ENCODE measurements around the gene KERA.

The KERA gene, protein sequence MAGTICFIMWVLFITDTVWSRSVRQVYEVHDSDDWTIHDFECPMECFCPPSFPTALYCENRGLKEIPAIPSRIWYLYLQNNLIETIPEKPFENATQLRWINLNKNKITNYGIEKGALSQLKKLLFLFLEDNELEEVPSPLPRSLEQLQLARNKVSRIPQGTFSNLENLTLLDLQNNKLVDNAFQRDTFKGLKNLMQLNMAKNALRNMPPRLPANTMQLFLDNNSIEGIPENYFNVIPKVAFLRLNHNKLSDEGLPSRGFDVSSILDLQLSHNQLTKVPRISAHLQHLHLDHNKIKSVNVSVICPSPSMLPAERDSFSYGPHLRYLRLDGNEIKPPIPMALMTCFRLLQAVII

GRCh38 chr12:91057368-91058165 is at the start of gene KERA:
Gene KERA (minus strand): TSS chr12:91058024. CDS start chr12:91056281, 1,743 bp downstream.
- POLR2A ChIA-PET, result no interaction called here

GRCh38 chr12:91106283-91106682 is 48.5 kb upstream of the KERA start:
- DNase-seq (ENCODE audit: extremely low spot score), result no peak
- CTCF ChIA-PET, result interaction anchor here (1.7 kb wide), 1 partner anchor 127 kb away, joined by 5 read pairs; no protein-coding TSS in a partner anchor
- TF ChIP-seq, protein P1, sequence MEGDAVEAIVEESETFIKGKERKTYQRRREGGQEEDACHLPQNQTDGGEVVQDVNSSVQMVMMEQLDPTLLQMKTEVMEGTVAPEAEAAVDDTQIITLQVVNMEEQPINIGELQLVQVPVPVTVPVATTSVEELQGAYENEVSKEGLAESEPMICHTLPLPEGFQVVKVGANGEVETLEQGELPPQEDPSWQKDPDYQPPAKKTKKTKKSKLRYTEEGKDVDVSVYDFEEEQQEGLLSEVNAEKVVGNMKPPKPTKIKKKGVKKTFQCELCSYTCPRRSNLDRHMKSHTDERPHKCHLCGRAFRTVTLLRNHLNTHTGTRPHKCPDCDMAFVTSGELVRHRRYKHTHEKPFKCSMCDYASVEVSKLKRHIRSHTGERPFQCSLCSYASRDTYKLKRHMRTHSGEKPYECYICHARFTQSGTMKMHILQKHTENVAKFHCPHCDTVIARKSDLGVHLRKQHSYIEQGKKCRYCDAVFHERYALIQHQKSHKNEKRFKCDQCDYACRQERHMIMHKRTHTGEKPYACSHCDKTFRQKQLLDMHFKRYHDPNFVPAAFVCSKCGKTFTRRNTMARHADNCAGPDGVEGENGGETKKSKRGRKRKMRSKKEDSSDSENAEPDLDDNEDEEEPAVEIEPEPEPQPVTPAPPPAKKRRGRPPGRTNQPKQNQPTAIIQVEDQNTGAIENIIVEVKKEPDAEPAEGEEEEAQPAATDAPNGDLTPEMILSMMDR (IDR thresholded peaks at IDR 0.05; ENCODE audit: control extremely low read depth, extremely low read depth, low read depth, missing control alignments), result no peak
- POLR2A ChIA-PET, result no interaction called here

More at GRCh38 chr12:91057368-91058165, at the start of gene KERA:
- CTCF ChIA-PET, result interaction anchor here (0.6 kb wide), 1 partner anchor 32 kb away, joined by 3 read pairs; no protein-coding TSS in a partner anchor
- TF ChIP-seq, protein P1 (IDR thresholded peaks at IDR 0.05; ENCODE audit: control extremely low read depth, extremely low read depth, low read depth, missing control alignments), result no peak
- DNase-seq (ENCODE audit: extremely low spot score), result no peak

GRCh38 chr12:91105807-91106206 is 48.0 kb upstream of the KERA start:
- ChIA-PET CTCF (interaction anchor here (1.7 kb wide), 1 partner anchor 127 kb away, joined by 5 read pairs; no protein-coding TSS in a partner anchor), POLR2A (no interaction called here)
- DNase-seq (ENCODE audit: extremely low spot score), result no peak
- TF ChIP-seq, protein P1 (IDR thresholded peaks at IDR 0.05; ENCODE audit: control extremely low read depth, extremely low read depth, low read depth, missing control alignments), result no peak

- CTCF ChIA-PET, result interaction anchor here (1.7 kb wide), 1 partner anchor 126 kb away, joined by 5 read pairs; no protein-coding TSS in a partner anchor
- no peak for DNase-seq (ENCODE audit: extremely low spot score)
- POLR2A ChIA-PET, result no interaction called here
- TF ChIP-seq, protein P1 (IDR thresholded peaks at IDR 0.05; ENCODE audit: control extremely low read depth, extremely low read depth, low read depth, missing control alignments), result no peak
These were observed 47.1 kb upstream of the KERA start for GRCh38 chr12:91104812-91105466.

DNA sequence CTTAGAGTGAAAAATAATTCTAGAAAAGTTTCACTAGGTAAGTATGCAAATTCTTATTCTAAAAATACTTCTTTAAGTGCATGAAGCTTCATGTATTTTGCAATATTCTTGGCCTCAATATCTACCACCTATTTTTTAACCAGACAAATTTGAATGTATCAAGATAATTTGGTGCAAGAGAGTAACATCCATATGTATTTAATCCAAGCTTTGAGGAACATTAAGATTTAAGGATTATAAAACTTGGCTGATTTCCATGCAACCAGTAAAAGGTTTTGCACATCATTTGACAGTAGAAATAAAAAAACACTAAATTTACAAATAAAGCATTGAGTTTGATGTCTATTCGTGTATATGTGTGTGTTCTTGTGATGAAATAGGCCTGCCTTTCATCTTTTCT is 45.8 kb upstream of the KERA start:
- ChIA-PET CTCF (no interaction called here), POLR2A (no interaction called here)
- TF ChIP-seq, protein P1 (IDR thresholded peaks at IDR 0.05; ENCODE audit: control extremely low read depth, extremely low read depth, low read depth, missing control alignments), result no peak
- no peak for DNase-seq (ENCODE audit: extremely low spot score)

DNA sequence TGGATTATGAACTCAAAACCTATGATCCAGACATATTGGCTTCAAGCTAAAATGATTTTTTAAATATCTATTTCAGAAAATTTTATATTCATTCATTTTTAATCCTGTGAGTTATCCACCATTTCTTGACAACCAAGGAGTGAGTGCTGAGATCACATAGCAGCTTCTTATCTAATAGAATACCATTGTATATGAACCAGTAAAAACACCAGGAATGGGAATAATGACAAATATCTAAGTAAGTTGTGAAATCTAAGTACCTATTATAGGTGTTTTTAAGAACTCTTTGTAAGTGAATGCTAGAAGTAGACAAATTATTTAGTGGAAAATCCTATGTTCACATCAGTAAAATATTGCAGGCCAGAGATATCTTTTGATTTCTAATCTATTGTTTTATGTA is 45.3 kb upstream of the KERA start:
- POLR2A ChIA-PET, result no interaction called here
- CTCF ChIA-PET, result no interaction called here
- TF ChIP-seq, protein P1 (IDR thresholded peaks at IDR 0.05; ENCODE audit: control extremely low read depth, extremely low read depth, low read depth, missing control alignments), result no peak
- no peak for DNase-seq (ENCODE audit: extremely low spot score)
